ENCODE data around the gene SEMA4D. TPM values are rescaled to one million over a fixed set of nuclear protein-coding genes. Genes with fewer than 3 reads are reported as not detected.

Gene SEMA4D
- total and polyA plus RNA-seq, 2 of the 13 experiments (the other 11 are each of a cell fraction or from before 2014, with no cell fraction given), result 0.13 to 0.16 TPM

DNA sequence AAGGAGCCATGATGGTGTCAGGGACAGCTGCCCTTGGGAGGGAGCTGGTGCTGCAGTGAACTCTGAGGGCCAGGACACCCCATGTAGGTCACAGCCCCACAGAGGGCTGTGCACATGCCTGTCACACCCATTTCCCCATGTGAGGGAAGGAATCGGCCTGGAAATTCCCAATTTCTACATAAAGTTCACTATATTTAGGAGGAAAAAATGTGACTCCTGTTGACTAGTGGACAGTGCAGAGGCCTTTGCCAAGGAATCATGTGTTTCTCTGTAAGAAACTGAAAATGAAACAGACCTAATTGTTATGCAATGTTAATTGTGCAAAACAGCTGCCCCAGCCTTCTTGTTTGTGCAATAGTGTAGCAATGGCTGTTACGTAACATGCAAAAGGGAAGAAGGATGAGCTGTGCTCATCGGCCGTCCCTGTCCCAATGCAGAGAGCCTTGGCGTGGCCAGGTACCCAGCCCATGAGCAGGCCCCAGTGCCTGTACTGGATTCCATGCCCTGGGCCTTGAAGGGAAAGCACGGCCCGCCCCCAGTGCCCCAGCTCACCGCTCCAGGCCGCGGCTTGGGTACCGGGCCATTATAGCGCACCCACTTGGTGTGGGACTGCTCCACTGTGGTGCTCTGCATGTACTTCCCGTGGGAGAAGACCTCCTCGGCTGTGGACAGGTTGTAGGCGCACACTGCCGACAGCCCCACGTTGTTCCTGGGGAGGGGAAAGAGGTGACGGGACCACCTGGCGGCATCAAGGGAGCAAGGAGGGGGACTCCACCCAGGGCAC lies 109.6 kb downstream of the SEMA4D start (continued):
- TF ChIP-seq THRA (CRISPR knock-in tag; IDR thresholded peaks at IDR 0.05; ENCODE audit: borderline replicate concordance) (0 out of 2 replicates have a peak, but pooled peaks have one; percentile 30), FOXP1 (IDR thresholded peaks at IDR 0.05) (no peak), FOXP1 (CRISPR knock-in tag; IDR thresholded peaks at IDR 0.05) (peak; percentile 34; the same call in 1 of the 2 replicates), SOX6 (IDR thresholded peaks at IDR 0.05) (no peak), SOX6 (CRISPR knock-in tag; IDR thresholded peaks at IDR 0.05) (peak; percentile 69), ZNF574 (CRISPR knock-in tag; IDR thresholded peaks at IDR 0.05) (0 out of 2 replicates have a peak, but pooled peaks have one; percentile 32), ZNF230 (CRISPR knock-in tag; IDR thresholded peaks at IDR 0.05) (no peak), GABPB1 (CRISPR knock-in tag; IDR thresholded peaks at IDR 0.05) (peak; percentile 46), TCF12 (IDR thresholded peaks at IDR 0.05) (no peak), TCF12 (CRISPR knock-in tag; IDR thresholded peaks at IDR 0.05) (no peak), ZNF883 (CRISPR knock-in tag; IDR thresholded peaks at IDR 0.05; ENCODE audit: not compliant biosample characterization) (no peak), ZNF451 (CRISPR knock-in tag; IDR thresholded peaks at IDR 0.05) (no peak), FOXA1 (IDR thresholded peaks at IDR 0.05) (no peak), FOXA1 (CRISPR knock-in tag; IDR thresholded peaks at IDR 0.05) (peak; percentile 20; the same call in 1 of the 2 replicates), ZNF766 (CRISPR knock-in tag; IDR thresholded peaks at IDR 0.05; ENCODE audit: borderline replicate concordance) (no peak), CBX5 (CRISPR knock-in tag; IDR thresholded peaks at IDR 0.05; ENCODE audit: borderline replicate concordance) (peak; percentile 63; the same call in 1 of the 2 replicates), KDM1A (CRISPR knock-in tag; IDR thresholded peaks at IDR 0.05) (peak; percentile 85; the same call in 1 of the 2 replicates), HNF4A (CRISPR knock-in tag; IDR thresholded peaks at IDR 0.05) (peak; percentile 47; the same call in 1 of the 2 replicates), TBL1XR1 (IDR thresholded peaks at IDR 0.05; ENCODE audit: borderline replicate concordance, low read length, partially characterized antibody) (no peak), ZNF75D (CRISPR knock-in tag; IDR thresholded peaks at IDR 0.05; ENCODE audit: borderline replicate concordance) (no peak), ARHGAP35 (CRISPR knock-in tag; IDR thresholded peaks at IDR 0.05; ENCODE audit: borderline replicate concordance) (no peak), ZNF263 (CRISPR knock-in tag; IDR thresholded peaks at IDR 0.05) (peak; percentile 73), FOSL2 (CRISPR knock-in tag; IDR thresholded peaks at IDR 0.05) (peak; percentile 66)
- TF ChIP-seq, protein P1, sequence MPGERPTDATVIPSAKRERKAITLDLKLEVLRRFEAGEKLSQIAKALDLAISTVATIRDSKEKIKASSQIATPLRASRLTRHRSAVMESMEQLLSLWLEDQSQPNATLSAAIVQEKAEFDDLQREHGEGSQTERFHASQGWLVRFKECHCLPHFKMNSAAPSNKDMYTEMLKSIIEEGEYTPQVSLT (CRISPR knock-in tag; IDR thresholded peaks at IDR 0.05; ENCODE audit: borderline replicate concordance, low read depth), result no peak
- TF ChIP-seq, protein P2, sequence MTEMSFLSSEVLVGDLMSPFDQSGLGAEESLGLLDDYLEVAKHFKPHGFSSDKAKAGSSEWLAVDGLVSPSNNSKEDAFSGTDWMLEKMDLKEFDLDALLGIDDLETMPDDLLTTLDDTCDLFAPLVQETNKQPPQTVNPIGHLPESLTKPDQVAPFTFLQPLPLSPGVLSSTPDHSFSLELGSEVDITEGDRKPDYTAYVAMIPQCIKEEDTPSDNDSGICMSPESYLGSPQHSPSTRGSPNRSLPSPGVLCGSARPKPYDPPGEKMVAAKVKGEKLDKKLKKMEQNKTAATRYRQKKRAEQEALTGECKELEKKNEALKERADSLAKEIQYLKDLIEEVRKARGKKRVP (CRISPR knock-in tag; IDR thresholded peaks at IDR 0.05), result peak in 1 of 2 experiments; percentile 90; a peak in 2 of 4 replicates
